ENCODE results near the gene UBE3C.

DNA sequence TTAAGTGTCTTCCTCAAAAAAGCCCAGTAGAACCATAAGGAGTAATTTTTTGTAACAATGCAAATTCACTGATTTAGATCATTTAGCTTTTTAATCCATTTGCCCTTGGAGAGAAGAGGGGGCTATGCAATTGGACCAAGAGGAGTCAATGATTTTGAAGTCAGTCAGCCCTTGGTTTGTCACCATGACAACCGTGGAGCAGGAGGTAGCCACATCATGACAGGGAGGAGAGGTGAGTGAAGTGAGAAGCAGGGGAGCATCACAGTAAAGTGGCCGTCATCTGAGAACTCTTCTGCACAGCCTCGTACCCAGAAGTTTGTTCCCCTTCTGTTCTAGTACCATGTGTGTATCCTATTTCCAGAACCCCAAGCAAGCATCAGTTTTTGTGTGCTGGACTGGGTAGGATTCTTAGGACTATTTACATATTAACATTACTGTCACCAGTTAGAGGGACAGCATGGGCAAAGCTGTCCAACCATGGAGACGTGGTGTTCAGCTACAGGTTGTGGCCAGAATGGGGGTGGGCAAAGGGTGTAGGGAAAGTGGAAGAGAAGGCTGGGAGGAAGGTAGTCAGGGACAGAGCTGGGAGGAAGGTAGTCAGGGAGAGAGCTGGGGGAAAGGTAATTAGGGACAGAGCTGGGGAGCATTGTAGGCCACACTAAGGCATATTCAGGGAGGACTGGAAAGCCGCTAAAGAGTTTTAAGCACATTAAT, 13.1 kb downstream of the UBE3C start:
- TF ChIP-seq TAF1 (IDR thresholded peaks at IDR 0.05; ENCODE audit: borderline replicate concordance, low read depth, low read length) (no peak), POLR2A (IDR thresholded peaks at IDR 0.05; ENCODE audit: low read depth, low read length) (no peak), POLR2AphosphoS5 (IDR thresholded peaks at IDR 0.05; ENCODE audit: low read depth, low read length) (no peak)
